NCI-H2196 treated with DMSO at 0.1 percent for 48 hours (cell line): Measurements from ENCODE around the gene ALDH1A1.
"Not testable (repeated sequence)": the region's sequence is repeated elsewhere in the genome, so short reads cannot be mapped to it uniquely, and the experiment has no call there.

Source experiments
- DNase-seq: peaks from one replicate; lab custom pipeline; 2025; ENCODE audit not compliant: unreplicated experiment; lab: John Stamatoyannopoulos, UW

ALDH1A1 gene

DNA sequence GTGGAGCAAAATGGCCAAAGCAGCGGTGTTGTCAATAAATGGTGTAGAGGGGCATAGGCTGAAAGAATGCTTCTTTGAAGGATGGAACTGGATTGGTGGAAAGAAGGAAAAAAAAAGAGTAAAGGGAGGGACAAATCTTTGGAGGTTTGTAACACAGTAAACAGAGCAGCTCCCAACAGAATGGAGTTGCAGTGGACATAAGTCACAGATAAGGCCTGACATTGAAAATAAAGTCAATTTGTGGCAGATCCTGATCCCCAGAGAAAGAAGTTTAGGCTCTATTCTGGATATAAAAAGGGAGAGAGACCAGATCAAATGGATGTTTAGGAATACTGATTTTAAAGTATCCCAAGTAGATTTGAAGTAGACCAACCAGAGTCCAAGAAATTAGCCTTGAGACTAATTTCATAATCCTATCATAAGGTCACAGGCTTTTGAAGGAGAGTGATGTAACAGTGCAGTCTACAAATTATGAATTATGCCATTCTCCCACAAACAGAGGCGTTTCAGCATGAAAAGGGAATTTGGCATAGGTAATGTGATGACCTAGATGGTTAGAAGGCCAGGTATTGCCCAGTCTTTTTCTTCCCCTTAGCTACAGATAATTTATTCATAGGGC lies 8.9 kb downstream of the ALDH1A1 start:
- no peak for DNase-seq

DNA sequence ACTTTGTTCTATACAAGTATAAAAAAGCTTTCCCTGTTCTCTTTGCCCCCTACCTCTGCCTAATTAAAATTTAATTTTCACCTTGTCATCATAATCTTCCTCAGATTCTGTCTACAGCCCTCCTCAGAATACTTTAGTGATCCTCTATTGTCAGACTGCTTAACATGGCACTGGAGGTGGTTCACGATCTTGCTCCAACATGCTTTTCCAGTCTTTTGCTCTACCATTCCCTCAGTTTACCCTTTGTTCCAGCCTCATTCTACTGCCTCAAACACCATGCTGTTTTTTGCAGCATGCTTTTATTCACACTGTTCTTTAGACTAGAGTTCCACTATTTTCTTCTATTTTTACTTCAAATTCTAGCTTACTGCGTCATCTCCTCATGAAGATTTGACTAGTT lies 10.4 kb downstream of the ALDH1A1 start:
- no peak for DNase-seq

DNA sequence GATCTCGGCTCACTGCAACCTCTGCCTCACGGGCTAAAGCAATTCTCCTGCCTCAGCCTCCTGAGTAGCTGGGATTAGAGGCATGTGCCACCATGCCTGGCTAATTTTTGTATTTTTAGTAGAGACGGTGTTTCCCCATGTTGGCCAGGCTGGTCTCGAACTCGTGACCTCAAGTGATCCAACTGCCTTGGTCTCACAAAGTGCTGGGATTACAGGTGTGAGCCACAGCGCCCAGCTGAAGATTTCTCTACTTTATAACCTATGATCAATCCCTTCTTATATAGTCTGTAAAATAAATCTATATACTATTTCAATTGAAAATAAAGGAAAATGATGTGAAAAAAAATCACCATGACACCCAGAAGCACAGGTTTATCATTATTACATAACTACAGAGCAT lies 13.3 kb downstream of the ALDH1A1 start:
- DNase-seq, result not testable (repeated sequence)

DNA sequence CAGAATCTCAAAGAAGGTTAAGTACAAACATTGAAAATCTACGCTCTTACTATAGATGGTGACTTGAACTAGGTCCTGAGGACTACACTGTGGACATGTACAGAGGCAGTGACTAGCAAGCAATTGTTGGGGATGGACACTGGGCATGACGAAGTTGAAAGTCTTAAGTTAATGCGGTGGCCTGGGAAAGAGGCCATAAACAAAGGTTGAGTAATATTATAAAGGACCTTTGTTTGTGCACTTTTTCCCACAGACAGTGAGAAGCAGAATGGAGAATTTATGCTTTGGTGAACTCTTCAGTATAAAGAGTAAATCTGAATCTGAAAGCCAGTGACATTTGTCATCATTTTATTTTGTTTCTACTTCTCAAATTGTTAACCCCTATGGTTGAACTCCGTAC lies 15.3 kb downstream of the ALDH1A1 start:
- no peak for DNase-seq

GRCh38 chr9:72936679-72937078 lies 16.2 kb downstream of the ALDH1A1 start:
- DNase-seq, result no peak

- no peak for DNase-seq
Observed at GRCh38 chr9:72936266-72936665, 16.6 kb downstream of the ALDH1A1 start.

DNA sequence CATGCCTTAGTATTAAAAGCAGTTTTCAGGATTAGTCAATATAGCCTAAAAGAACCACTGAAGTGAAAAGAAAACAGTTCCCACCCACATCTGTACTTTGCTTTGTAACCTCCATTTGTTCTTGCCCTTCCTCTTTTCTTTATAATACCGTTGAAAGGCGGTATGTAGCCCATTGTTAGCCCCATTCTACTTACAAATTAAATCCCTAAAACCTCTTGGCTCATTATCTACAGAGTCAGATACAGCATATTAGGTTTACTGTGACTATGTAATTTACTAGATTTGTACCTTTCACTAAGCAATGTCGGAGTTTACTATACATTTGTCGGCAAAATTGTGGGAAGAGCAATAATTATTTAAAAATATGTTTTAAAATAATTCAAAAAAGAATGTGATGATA lies 17.3 kb downstream of the ALDH1A1 start:
- DNase-seq, result no peak

DNA sequence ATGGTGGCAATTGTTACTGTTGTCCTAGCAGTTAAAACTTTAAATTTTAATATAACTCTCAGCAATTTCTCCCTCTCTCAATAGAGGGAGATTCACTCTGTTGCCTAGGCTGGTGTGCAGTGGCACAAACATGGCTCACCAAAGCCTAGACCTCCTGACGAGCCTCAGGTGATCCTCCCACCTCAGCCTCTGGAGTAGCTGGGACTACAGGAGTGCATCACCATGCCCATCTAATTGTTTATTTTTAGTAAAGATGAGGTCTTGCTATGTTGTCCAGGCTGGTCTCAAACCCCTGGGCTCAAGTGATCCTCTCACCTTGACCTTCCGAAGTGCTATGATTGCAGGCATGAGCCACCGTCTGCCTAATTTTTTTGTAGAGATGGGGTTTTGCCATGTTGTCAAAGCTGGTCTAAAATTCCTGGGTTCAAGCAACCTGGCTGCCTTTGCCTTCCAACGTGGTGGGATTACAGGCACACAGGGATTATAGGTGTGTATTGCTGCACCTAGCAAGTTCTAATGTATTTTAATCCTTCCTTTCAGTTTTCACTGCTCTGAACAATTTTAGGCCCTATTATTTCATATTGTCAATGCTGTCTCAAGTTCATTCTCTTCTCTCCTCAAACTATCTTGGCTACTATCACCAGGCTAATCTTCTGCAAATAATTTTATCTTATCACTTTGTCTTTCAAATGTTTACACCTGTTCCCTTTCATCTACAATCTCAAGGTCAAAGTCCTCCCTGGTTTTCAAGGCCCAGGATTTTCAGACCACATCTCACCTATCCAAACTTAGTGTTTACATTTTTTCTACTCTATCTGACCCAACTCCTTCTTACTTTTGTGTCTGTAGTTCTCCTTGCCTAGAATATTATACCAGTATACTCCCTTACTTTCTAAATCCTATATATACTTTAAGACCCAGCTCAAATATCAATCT lies 18.9 kb downstream of the ALDH1A1 start:
- DNase-seq, result no peak

GRCh38 chr9:72932619-72933018 lies 20.2 kb downstream of the ALDH1A1 start:
- DNase-seq, result no peak

- DNase-seq, result no peak
Observed at GRCh38 chr9:72931897-72932296, 21.0 kb downstream of the ALDH1A1 start.

- no peak for DNase-seq
Observed at GRCh38 chr9:72931437-72931836, 21.4 kb downstream of the ALDH1A1 start.

DNA sequence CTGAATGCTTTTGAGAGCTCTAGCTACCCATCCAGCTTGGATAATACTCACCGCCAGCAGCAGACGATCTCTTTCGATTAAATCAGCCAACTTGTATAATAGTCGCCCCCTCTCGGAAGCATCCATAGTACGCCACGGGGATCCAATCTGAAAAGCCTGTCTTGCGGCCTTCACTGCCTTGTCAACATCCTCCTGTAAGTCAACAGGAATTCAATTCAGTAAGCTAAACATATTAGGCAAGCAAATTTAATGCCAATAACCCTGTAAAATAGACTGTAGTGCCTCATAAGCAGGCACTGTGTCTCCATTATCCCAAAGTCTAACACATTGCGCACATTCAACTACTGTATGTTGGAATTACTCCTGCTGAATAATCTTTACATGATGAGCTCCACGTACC lies 22.0 kb downstream of the ALDH1A1 start:
- DNase-seq, result no peak

DNA sequence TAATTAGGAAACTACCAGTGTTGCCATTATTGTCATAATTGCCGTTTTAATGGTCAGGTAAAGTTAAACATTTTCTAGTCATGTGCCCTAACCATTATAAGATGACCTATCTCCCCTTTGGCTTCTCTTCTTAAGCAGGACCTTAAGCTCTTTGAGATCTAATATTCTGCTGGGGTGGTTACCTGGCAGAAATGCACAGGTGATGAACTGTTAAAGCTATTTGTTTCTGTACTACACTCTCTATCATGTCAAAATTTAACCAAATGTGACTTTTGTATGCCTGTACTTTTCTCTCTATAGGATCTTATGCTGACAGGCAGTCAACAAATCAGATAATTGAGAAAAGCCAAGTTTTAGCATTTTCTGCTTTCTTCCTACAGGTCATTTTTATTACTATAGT lies 23.3 kb downstream of the ALDH1A1 start:
- no peak for DNase-seq

GRCh38 chr9:72928042-72928507 lies 24.8 kb downstream of the ALDH1A1 start:
- DNase-seq, result no peak

DNA sequence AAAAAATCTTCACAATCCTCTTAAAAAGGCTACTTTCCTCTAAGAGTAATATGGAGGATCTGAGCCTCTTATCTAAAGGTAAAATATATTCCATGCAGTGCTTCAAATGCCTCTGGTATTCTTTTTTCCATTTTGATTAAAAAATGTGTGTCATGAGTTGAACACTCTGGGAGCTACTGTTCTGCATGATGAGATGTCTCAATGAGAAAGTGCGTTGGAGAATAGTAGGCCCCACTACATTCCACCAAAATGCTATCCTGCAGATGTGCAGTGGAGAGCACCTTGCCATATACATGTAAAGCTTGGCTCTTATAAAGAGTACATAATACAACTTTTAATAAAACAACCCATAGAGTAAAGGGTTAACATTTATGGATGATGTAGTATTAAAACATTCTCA lies 26.3 kb downstream of the ALDH1A1 start:
- DNase-seq, result no peak

DNA sequence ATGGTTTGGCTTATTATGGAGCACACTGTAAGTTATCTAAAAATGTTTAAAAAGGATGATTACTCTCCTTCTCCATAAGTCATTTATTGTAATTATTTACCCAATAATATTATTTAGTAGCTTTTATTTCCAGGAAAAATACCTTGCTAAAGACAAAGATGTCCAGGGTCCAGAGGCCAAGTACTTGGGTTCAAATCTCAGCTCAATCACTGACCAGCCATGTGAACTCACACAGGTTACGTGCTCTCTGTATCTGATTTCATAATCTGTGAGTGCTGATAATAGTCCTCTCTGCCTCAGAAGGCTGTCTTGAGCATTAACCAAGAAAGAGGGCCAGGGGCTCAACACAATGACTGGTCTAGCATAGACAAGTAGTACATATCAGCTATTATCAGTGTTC lies 27.0 kb downstream of the ALDH1A1 start:
- DNase-seq, result no peak

GRCh38 chr9:72925126-72925789 lies 27.6 kb downstream of the ALDH1A1 start:
- no peak for DNase-seq

DNA sequence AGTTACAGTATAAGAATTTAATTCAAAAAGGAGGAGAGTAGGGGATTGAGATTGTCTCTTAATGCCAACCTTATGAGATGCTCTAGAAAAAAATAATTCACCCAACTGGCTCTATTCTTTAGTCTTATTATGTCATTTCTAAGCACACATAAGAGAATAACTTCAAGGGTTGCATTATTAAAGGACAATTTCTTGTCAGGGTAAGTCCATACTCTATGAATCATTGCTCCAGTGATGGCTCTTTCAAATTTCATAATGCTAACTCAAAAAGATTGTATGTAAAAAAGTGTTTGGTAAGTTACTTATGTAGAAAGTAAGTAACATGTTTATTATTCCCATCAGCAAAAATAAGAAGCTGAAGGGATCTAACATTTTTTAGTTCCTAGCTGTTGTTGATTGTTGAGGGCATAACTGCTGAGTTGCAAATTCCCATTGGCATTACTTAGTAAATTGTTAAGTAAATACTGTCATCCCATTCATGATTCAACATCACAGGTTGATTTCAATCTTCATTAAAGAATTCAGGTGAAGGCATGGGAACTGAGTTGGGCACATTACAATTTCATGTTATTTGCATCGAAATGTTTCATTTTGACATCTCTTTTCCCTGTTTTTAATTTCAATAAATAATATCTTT lies 28.6 kb downstream of the ALDH1A1 start:
- no peak for DNase-seq

- DNase-seq, result no peak
Observed at GRCh38 chr9:72923077-72923476, 29.8 kb downstream of the ALDH1A1 start.

DNA sequence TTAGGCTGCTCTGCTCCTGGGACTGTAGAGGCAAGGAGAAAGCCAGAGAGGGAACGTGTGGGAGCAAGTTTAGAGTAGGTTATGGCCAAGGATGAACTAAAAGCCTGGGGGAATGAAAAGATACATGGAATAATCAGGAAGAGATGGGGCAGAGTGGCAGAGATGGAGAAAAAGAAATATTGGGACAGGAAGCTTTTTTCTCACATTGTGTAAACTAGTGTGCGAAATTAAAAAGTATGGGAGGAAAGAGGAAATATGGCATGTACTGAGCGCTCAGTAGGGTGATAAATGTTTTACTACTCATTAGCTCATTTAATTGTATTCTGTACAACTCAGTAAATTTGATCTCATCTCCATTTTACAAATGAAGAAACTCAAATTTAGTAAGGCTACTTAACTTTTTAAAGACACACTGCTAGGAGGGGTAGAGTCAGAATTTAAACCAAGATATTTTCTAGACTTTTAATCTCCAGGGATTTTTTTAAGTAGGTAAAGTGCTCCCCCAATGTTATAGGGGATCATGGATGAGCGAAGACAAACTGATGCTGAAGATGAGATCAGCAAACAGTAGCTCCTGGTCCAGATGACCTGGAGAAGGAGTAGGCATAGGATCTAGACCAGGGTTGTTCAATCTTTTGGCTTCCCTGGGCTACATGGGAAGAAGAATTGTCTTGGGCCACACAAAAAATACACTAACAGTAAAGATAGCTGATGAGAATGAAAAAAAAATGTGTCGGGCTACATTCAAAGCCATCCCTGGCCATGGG lies 30.8 kb downstream of the ALDH1A1 start:
- no peak for DNase-seq
